ENCODE results near the gene SPINK14. TPM values are rescaled to one million over a fixed set of nuclear protein-coding genes. Genes with fewer than 3 reads are reported as not detected.

Gene SPINK14
- total RNA-seq, 1 donor from 2014 or later, result not detected

GRCh38 chr5:148163345-148163744 is 5.0 kb upstream of the SPINK14 start:
- intact Hi-C loops (cut with micrococcal nuclease), result no loop called here
- no peak for DNase-seq (ENCODE audit: low spot score)

GRCh38 chr5:148166550-148167283 is 1.6 kb upstream of the SPINK14 start:
- no peaks in the 10 kb centered on the region for H3K36me3 Mint-ChIP-seq (ENCODE audit: low read depth)
- H3K9me3 Mint-ChIP-seq, result no peaks in the 10 kb centered on the region
- DNase-seq (ENCODE audit: low spot score), result no peak
- H3K4me3 Mint-ChIP-seq (ENCODE audit: low read depth), result no peak overlapping the region
- intact Hi-C loops (cut with micrococcal nuclease), result no loop called here
- H3K27me3 Mint-ChIP-seq (ENCODE audit: low read depth), result peaks cover 2% of the 10 kb centered on the region
- H3K27ac Mint-ChIP-seq, result no peak overlapping the region
- H3K4me1 Mint-ChIP-seq (ENCODE audit: low read depth), result no peaks in the 10 kb centered on the region

More at GRCh38 chr5:148163345-148163744, 5.0 kb upstream of the SPINK14 start:
- H3K27ac Mint-ChIP-seq, result no peak overlapping the region
- H3K36me3 Mint-ChIP-seq (ENCODE audit: low read depth), result no peaks in the 10 kb centered on the region
- H3K4me3 Mint-ChIP-seq (ENCODE audit: low read depth), result no peak overlapping the region
- H3K27me3 Mint-ChIP-seq (ENCODE audit: low read depth), result peaks cover 2% of the 10 kb centered on the region
- no peaks in the 10 kb centered on the region for H3K4me1 Mint-ChIP-seq (ENCODE audit: low read depth)
- no peaks in the 10 kb centered on the region for H3K9me3 Mint-ChIP-seq

GRCh38 chr5:148172377-148172776 is 4.0 kb downstream of the SPINK14 start:
- Mint-ChIP-seq H3K4me3 (ENCODE audit: low read depth) (no peak overlapping the region), H3K36me3 (ENCODE audit: low read depth) (no peaks in the 10 kb centered on the region), H3K27ac (no peak overlapping the region), H3K9me3 (no peaks in the 10 kb centered on the region), H3K27me3 (ENCODE audit: low read depth) (peaks cover 2% of the 10 kb centered on the region), H3K4me1 (ENCODE audit: low read depth) (no peaks in the 10 kb centered on the region)
- no peak for DNase-seq (ENCODE audit: low spot score)
- intact Hi-C loops (cut with micrococcal nuclease), result no loop called here

GRCh38 chr5:148176480-148176879 is 8.1 kb downstream of the SPINK14 start:
- Mint-ChIP-seq H3K9me3 (no peaks in the 10 kb centered on the region), H3K27ac (no peak overlapping the region), H3K27me3 (ENCODE audit: low read depth) (no peaks in the 10 kb centered on the region), H3K36me3 (ENCODE audit: low read depth) (no peaks in the 10 kb centered on the region), H3K4me3 (ENCODE audit: low read depth) (no peak overlapping the region), H3K4me1 (ENCODE audit: low read depth) (peaks cover 1% of the 10 kb centered on the region)
- intact Hi-C loops (cut with micrococcal nuclease), result loop anchor here (5.0 kb wide), 1 partner anchor 266 kb away; no protein-coding TSS in a partner anchor
- no peak for DNase-seq (ENCODE audit: low spot score)

GRCh38 chr5:148177207-148177606 is 8.9 kb downstream of the SPINK14 start:
- H3K4me3 Mint-ChIP-seq (ENCODE audit: low read depth), result no peak overlapping the region
- H3K9me3 Mint-ChIP-seq, result no peaks in the 10 kb centered on the region
- H3K27ac Mint-ChIP-seq, result no peak overlapping the region
- H3K4me1 Mint-ChIP-seq (ENCODE audit: low read depth), result peaks cover 1% of the 10 kb centered on the region
- no peak for DNase-seq (ENCODE audit: low spot score)
- H3K27me3 Mint-ChIP-seq (ENCODE audit: low read depth), result no peaks in the 10 kb centered on the region
- no peaks in the 10 kb centered on the region for H3K36me3 Mint-ChIP-seq (ENCODE audit: low read depth)
- intact Hi-C loops (cut with micrococcal nuclease), result loop anchor here (5.0 kb wide), 1 partner anchor 265 kb away; no protein-coding TSS in a partner anchor

GRCh38 chr5:148179234-148179824 is 11.0 kb downstream of the SPINK14 start:
- no peak for DNase-seq (ENCODE audit: low spot score)
- H3K4me1 Mint-ChIP-seq (ENCODE audit: low read depth), result peaks cover 1% of the 10 kb centered on the region
- H3K27me3 Mint-ChIP-seq (ENCODE audit: low read depth), result no peaks in the 10 kb centered on the region
- intact Hi-C loops (cut with micrococcal nuclease), result loop anchor here (1.0 to 5.0 kb wide), 4 partner anchors 195 to 552 kb away; no protein-coding TSS in a partner anchor
- H3K27ac Mint-ChIP-seq, result no peak overlapping the region
- H3K4me3 Mint-ChIP-seq (ENCODE audit: low read depth), result no peak overlapping the region
- no peaks in the 10 kb centered on the region for H3K9me3 Mint-ChIP-seq
- H3K36me3 Mint-ChIP-seq (ENCODE audit: low read depth), result no peaks in the 10 kb centered on the region

- H3K4me3 Mint-ChIP-seq (ENCODE audit: low read depth), result no peak overlapping the region
- intact Hi-C loops (cut with micrococcal nuclease), result loop anchor here (1.0 to 5.0 kb wide), 4 partner anchors 202 to 616 kb away; no protein-coding TSS in a partner anchor
- DNase-seq (ENCODE audit: low spot score), result no peak
- peaks cover 11% of the 10 kb centered on the region for H3K4me1 Mint-ChIP-seq (ENCODE audit: low read depth)
- no peak overlapping the region for H3K27ac Mint-ChIP-seq
- H3K27me3 Mint-ChIP-seq (ENCODE audit: low read depth), result peaks cover 3% of the 10 kb centered on the region
- H3K9me3 Mint-ChIP-seq, result no peaks in the 10 kb centered on the region
- no peaks in the 10 kb centered on the region for H3K36me3 Mint-ChIP-seq (ENCODE audit: low read depth)
These were observed 18.1 kb downstream of the SPINK14 start for GRCh38 chr5:148186248-148187003.

GRCh38 chr5:148191010-148191409 is 22.7 kb downstream of the SPINK14 start:
- Mint-ChIP-seq H3K27ac (no peak overlapping the region), H3K36me3 (ENCODE audit: low read depth) (no peaks in the 10 kb centered on the region), H3K4me1 (ENCODE audit: low read depth) (peaks cover 7% of the 10 kb centered on the region), H3K27me3 (ENCODE audit: low read depth) (peaks cover 3% of the 10 kb centered on the region), H3K9me3 (no peaks in the 10 kb centered on the region), H3K4me3 (ENCODE audit: low read depth) (no peak overlapping the region)
- intact Hi-C loops (cut with micrococcal nuclease), result no loop called here
- DNase-seq (ENCODE audit: low spot score), result no peak

GRCh38 chr5:148193202-148193601 is 24.9 kb downstream of the SPINK14 start:
- no peak for DNase-seq (ENCODE audit: low spot score)
- Mint-ChIP-seq H3K4me1 (ENCODE audit: low read depth) (peaks cover 3% of the 10 kb centered on the region), H3K27ac (no peak overlapping the region), H3K36me3 (ENCODE audit: low read depth) (no peaks in the 10 kb centered on the region), H3K4me3 (ENCODE audit: low read depth) (no peak overlapping the region), H3K9me3 (no peaks in the 10 kb centered on the region), H3K27me3 (ENCODE audit: low read depth) (peaks cover 3% of the 10 kb centered on the region)
- intact Hi-C loops (cut with micrococcal nuclease), result no loop called here

- Mint-ChIP-seq H3K4me1 (ENCODE audit: low read depth) (no peaks in the 10 kb centered on the region), H3K9me3 (no peaks in the 10 kb centered on the region), H3K27me3 (ENCODE audit: low read depth) (peaks cover 4% of the 10 kb centered on the region), H3K27ac (no peak overlapping the region), H3K4me3 (ENCODE audit: low read depth) (no peak overlapping the region), H3K36me3 (ENCODE audit: low read depth) (no peaks in the 10 kb centered on the region)
- DNase-seq (ENCODE audit: low spot score), result no peak
- intact Hi-C loops (cut with micrococcal nuclease), result no loop called here
These were observed 32.8 kb downstream of the SPINK14 start for GRCh38 chr5:148201151-148201550.

- intact Hi-C loops (cut with micrococcal nuclease), result no loop called here
- no peaks in the 10 kb centered on the region for H3K4me1 Mint-ChIP-seq (ENCODE audit: low read depth)
- no peaks in the 10 kb centered on the region for H3K9me3 Mint-ChIP-seq
- no peaks in the 10 kb centered on the region for H3K36me3 Mint-ChIP-seq (ENCODE audit: low read depth)
- H3K27ac Mint-ChIP-seq, result no peak within 1 kb of the TSS
- DNase-seq (ENCODE audit: low spot score), result no peak
- peaks cover 4% of the 10 kb centered on the region for H3K27me3 Mint-ChIP-seq (ENCODE audit: low read depth)
- H3K4me3 Mint-ChIP-seq (ENCODE audit: low read depth), result no peak within 1 kb of the TSS
These were observed 34.3 kb downstream of the SPINK14 start, which contains the start of gene SPINK6 for GRCh38 chr5:148202531-148203203. TSS of gene SPINK6 (plus strand) at chr5:148203042. CDS start at chr5:148203097, 55 bp downstream.

GRCh38 chr5:148205044-148205806 is 36.9 kb downstream of the SPINK14 start:
- H3K4me3 Mint-ChIP-seq (ENCODE audit: low read depth), result no peak overlapping the region
- intact Hi-C loops (cut with micrococcal nuclease), result no loop called here
- no peak for DNase-seq (ENCODE audit: low spot score)
- H3K27me3 Mint-ChIP-seq (ENCODE audit: low read depth), result no peaks in the 10 kb centered on the region
- H3K9me3 Mint-ChIP-seq, result no peaks in the 10 kb centered on the region
- H3K4me1 Mint-ChIP-seq (ENCODE audit: low read depth), result no peaks in the 10 kb centered on the region
- H3K36me3 Mint-ChIP-seq (ENCODE audit: low read depth), result no peaks in the 10 kb centered on the region
- no peak overlapping the region for H3K27ac Mint-ChIP-seq
